ENCODE measurements around the gene UIMC1.

Gene UIMC1

DNA sequence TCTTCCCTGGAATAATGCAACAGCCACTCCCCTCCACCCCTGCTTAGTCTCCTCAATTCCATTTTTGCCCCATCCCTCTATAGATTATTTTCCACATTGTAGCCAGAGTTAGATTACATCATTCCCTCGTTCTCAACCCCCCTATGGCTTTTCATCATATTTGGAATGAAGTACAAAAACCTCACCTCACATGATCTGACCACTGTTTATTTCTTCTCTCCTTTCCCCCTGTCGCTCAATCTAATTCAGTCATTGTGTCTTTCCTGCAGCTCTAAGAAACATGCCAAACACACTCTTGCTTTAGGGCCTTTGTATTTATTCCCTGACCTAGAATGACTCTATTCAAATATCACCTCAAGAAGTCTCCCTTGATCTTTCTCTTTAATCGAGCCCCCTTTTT is 84.9 kb downstream of the UIMC1 start:
- TF ChIP-seq, protein P1, sequence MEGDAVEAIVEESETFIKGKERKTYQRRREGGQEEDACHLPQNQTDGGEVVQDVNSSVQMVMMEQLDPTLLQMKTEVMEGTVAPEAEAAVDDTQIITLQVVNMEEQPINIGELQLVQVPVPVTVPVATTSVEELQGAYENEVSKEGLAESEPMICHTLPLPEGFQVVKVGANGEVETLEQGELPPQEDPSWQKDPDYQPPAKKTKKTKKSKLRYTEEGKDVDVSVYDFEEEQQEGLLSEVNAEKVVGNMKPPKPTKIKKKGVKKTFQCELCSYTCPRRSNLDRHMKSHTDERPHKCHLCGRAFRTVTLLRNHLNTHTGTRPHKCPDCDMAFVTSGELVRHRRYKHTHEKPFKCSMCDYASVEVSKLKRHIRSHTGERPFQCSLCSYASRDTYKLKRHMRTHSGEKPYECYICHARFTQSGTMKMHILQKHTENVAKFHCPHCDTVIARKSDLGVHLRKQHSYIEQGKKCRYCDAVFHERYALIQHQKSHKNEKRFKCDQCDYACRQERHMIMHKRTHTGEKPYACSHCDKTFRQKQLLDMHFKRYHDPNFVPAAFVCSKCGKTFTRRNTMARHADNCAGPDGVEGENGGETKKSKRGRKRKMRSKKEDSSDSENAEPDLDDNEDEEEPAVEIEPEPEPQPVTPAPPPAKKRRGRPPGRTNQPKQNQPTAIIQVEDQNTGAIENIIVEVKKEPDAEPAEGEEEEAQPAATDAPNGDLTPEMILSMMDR (conservative IDR thresholded peaks at IDR 0.05; ENCODE audit: low read depth, low read length), result no peak
- DNase-seq (ENCODE audit: low read depth), result no peak
- no peak overlapping the region for H3K4me3 ChIP-seq (ENCODE audit: low read length)

DNA sequence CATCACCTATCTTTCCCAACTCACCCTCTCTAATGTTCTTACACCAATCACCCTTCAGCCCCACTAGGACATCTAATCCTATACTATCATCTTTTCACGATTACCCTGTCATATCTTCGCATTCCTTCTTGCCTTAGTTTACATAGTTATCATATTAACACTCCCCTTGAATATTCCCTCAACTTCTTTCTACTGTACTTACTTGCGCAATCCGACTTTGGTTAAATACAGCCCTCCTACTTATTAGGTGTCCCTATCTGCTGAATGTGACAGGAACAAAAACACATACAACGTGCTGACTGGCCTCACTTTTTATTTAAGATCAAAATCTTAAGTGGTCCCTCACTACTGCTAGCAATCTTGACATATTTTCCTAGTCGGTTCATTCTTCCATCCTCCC is 88.0 kb downstream of the UIMC1 start:
- DNase-seq (ENCODE audit: low read depth), result no peak
- TF ChIP-seq, protein P1 (conservative IDR thresholded peaks at IDR 0.05; ENCODE audit: low read depth, low read length), result no peak
- no peak overlapping the region for H3K4me3 ChIP-seq (ENCODE audit: low read length)

DNA sequence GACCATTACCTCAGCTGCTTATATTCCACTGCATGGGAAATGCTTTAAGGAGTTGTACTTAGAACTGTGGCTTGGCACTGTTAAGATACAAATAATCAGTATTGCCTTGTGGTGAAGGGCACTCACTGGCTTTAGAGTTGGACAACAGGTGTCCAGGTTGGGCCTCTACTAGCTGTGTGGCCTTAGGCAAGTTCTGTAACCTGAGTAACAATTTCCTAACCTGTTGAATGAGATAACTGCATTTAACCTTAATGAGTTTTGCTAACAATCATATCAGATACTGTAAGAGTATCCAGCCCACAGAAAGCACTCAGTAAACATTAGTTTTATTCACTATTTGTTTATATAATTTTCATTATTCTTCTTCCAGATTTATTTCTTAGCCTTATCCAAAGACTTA is 90.2 kb downstream of the UIMC1 start:
- H3K4me3 ChIP-seq (ENCODE audit: low read length), result no peak overlapping the region
- DNase-seq (ENCODE audit: low read depth), result no peak
- TF ChIP-seq, protein P1 (conservative IDR thresholded peaks at IDR 0.05; ENCODE audit: low read depth, low read length), result no peak

DNA sequence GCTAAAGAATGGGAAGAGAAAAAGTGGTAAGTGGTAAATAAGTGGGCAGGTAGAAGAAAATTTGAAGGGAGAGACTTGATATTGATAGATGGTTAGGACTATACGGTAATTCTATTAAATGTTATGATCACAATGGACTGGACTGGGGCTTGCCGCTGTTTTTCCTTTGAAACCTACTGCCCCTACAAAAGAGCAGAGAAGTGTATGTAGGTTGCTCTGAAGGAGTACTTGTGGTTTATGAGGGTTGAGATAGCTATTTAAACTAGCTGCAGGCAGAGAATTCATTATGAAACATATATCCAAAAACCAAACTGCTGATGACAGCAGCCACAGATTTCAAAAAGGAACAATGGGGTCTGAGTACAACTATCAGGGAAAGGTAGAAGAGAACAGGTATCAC is 90.7 kb downstream of the UIMC1 start:
- TF ChIP-seq, protein P1 (conservative IDR thresholded peaks at IDR 0.05; ENCODE audit: low read depth, low read length), result no peak
- H3K4me3 ChIP-seq (ENCODE audit: low read length), result no peak overlapping the region
- DNase-seq (ENCODE audit: low read depth), result no peak

DNA sequence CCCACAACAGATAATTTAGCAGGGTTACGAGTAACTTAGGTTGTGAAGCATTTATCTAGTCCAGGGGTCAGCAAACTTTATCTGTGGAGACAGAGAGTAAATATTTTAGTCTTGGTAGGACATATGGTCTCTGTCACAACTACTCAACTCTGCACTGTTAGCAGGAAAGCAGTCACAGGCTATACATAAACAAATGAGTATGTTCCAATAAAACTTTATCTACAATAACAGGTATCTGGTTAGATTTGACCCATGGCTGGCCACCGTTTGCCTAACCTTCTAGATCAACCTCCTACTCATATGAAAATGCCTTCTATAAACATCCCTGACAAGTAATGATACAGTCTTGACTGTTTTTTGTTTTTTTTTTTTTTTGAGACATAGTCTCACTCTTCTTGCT is 94.5 kb downstream of the UIMC1 start:
- no peak overlapping the region for H3K4me3 ChIP-seq (ENCODE audit: low read length)
- no peak for DNase-seq (ENCODE audit: low read depth)
- TF ChIP-seq, protein P1 (conservative IDR thresholded peaks at IDR 0.05; ENCODE audit: low read depth, low read length), result no peak

DNA sequence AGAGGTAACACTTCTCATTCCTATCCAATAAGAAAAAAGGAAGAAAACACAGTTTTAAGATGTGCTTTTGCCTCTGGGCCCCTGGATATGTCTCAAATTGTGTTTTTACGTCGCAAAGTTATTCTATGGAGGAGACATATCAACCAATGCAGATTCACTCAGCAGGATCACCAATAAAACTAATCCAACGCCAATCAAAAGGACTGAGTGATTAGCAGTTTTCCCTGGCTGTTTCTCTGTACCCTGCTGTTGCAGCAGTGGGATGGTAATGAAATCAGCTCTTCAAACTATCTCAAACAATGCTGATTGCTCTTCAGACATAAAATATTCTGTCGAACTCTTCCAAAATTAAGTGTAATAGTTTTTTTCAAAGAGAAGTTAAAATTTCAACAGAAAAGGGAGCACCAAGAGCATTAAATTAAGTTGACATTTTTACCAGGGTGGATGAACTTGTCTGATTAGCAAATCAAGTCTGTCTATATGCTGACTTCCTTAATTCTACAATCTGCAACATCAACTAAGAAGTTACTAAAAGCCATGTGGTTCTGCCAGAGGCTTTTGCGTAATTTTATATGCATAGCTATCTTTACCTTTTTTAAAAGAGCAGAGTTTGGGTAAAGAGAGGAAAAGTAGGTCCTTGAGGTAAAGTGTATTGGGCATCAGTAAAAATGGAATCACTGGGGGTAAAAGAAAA is 97.8 kb downstream of the UIMC1 start:
- TF ChIP-seq, protein P1 (conservative IDR thresholded peaks at IDR 0.05; ENCODE audit: low read depth, low read length), result no peak
- no peak overlapping the region for H3K4me3 ChIP-seq (ENCODE audit: low read length)
- no peak for DNase-seq (ENCODE audit: low read depth)

DNA sequence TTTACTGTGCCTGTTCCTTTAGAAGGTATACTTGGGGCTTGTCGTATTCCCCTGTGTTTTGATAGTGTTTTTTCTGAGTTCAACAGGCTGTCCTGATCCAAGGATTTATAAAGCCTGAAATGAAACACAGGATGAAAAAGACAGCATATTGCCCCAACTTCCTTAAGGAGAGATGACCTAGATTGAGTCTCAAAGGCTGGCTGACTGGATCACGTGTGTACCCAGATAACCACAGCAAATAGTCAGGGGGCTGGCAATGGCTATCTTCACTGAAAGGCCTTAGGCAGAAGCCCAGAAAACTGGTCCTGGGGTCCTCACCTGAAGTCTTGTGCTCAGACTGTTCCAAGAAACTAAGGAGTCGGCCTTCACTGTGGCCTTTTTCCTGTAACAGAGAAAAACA is 99.8 kb downstream of the UIMC1 start:
- H3K4me3 ChIP-seq (ENCODE audit: low read length), result no peak overlapping the region
- TF ChIP-seq, protein P1 (conservative IDR thresholded peaks at IDR 0.05; ENCODE audit: low read depth, low read length), result no peak
- no peak for DNase-seq (ENCODE audit: low read depth)

Data from retinal pigment epithelial cell (primary cell).